Heart right ventricle (tissue), 16 donors: ENCODE results near the gene SPIN3. TPM values are rescaled to one million over a fixed set of nuclear protein-coding genes. Genes with fewer than 3 reads are reported as not detected.

Source experiments
- ATAC-seq, 8 donors: fragments of 200-7000 bp; cut with Tn5 transposase; one replicate each; pipeline ENCODE4 v1.9.1; 2020; ENCODE audit warnings: mild to moderate bottlenecking in 8 of 8, moderate library complexity in 8 of 8, moderate number of reproducible peaks in 1 of 8
- DNase-seq, 2 donors: peaks; one replicate each; pipeline ENCODE4 v3.0.0-alpha.2; 2020
- H3K27ac ChIP-seq, 10 donors: fragments of 200-600 bp; sonication (generic) in 2 of 10; one replicate each; pipeline versions ENCODE4 v1.5.0 to v1.8.0; 2020 to 2022; ENCODE audit warnings: mild to moderate bottlenecking in 3 of 10
- H3K27me3 ChIP-seq, 7 donors: fragments of 200-600 bp; one replicate each; pipeline ENCODE4 v1.8.0; 2021 to 2022; ENCODE audit warnings: mild to moderate bottlenecking in 2 of 7
- H3K36me3 ChIP-seq, 9 donors: fragments of 200-600 bp; sonication (generic) in 1 of 9; one replicate each; pipeline versions ENCODE4 v1.5.0 to v1.8.0; 2020 to 2022; ENCODE audit warnings: mild to moderate bottlenecking in 2 of 9
- H3K4me1 ChIP-seq, 9 donors: fragments of 200-600 bp; sonication (generic) in 1 of 9; one replicate each; pipeline versions ENCODE4 v1.5.0 to v1.8.0; 2020 to 2022; ENCODE audit warnings: mild to moderate bottlenecking in 4 of 9
- H3K4me3 ChIP-seq, 10 donors: fragments of 200-600 bp; sonication (generic) in 2 of 10; one replicate each; pipeline versions ENCODE4 v1.5.0 to v1.8.0; 2020 to 2022; ENCODE audit warnings: mild to moderate bottlenecking in 7 of 10, moderate library complexity in 2 of 10
- H3K9me3 ChIP-seq, 11 donors: fragments of 200-600 bp in 10 of 11; sonication (generic) in 2 of 11; one replicate each; pipeline versions ENCODE4 v1.5.0 to v1.8.0; 2013 to 2022; ENCODE audit warnings: mild to moderate bottlenecking in 2 of 11, control low read depth in 1 of 11, moderate library complexity in 1 of 11
- CTCF ChIP-seq, 9 donors: fragments of 200-600 bp; sonication (generic) in 2 of 9; IDR thresholded peaks; one replicate each; pipeline versions ENCODE4 v1.5.0 to v1.8.0; 2021 to 2022; ENCODE audit warnings: antibody characterized with exemption in 9 of 9, mild to moderate bottlenecking in 5 of 9, moderate library complexity in 1 of 9
- WGBS, 2 donors: extraction: QIAGEN DNeasy Blood & Tissue Kit; methylation state at CpG; one replicate each; pipeline ENCODE4 v1.1.7; 2013; ENCODE audit warnings: inconsistent platforms in 1 of 2; 5-methylcytosine and 5-hydroxymethylcytosine counted together
- intact Hi-C, 10 donors: fragments of 100-400 bp; cut with DNase I; formaldehyde crosslinking; loops; one replicate each; pipeline versions ENCODE4 v1.11.1 to v1.14.2; 2022
- polyA plus RNA-seq, 2 donors: library from polyadenylated mRNA; stranded (reverse); fragments of 200-250 nt; gene quantifications; one replicate each; pipeline ENCODE4 v1.2.3, GENCODE V29; 2013
- total RNA-seq, 10 donors: library from RNA; stranded (reverse); fragmentation: NEBNext Ultra II Directional in 3 of 10; extraction: Animal tissue kit (Norgen Biotek cat#: 25700) in 3 of 10; gene quantifications; one replicate each; pipeline versions ENCODE4 v1.2.1 to v1.2.4, GENCODE V29; 2021 to 2023
- donor health status: Arrhythmogenic right ventricular cardiomyopathy.
- donor health status: ischemic (EF 13 %, LVEDD 7.1; RV severe dilation, severe dysfunction).
- donor health status: healthy with polysubstance abuse.
- donor health status: DM: no; HTN: yes; CAD: no.
- donor health status: DM: no; HTN: no; CAD: no.
- donor health status: ischemic (EF 25% LVEDD 6.9; RV normal size, moderate dysfunction).
- donor health status: ischemic (EF 25% LVEDD 5.7; RV mildly dilated, moderate dysfunction).
- donor health status: healthy.
- donor health status: DM: yes; HTN: yes; CAD: no.
- donor health status: Ischemic cardiomyopathy.
- donor health status: ischemic (EF 35%, LVEDD 5.7; RV mildly dilated, moderate dysfunction).
- donor health status: nonischemic (EF 11% LVEDD 7.7; RV severe dilation, severe dysfunction).
- donor health status: DM: yes; HTN: yes; CAD: no.
- donor health status: PGD.
- donor health status: ischemic (EF 29% LVEDD 5.4; RV normal size, mild dysfunction).
- donor health status: nonischemic (EF 23%, LVEDD 6.1; RV moderate dilation, normal function).

Gene SPIN3
- total and polyA plus RNA-seq, 12 donors = 2.1 to 4.9 (median 3.5) TPM

GRCh38 chrX:56987741-56988140 is 7.6 kb downstream of the SPIN3 start:
- DNase-seq (no peak), ATAC-seq (no peak)
- 95 to 97% methylated on average over 1 of the region's 1 CpG for WGBS, 2 donors
- intact Hi-C loops = loop anchor here in 1 of 10 donors (10.0 kb wide), 1 partner anchor 223 kb away; no protein-coding TSS in a partner anchor
- TF ChIP-seq CTCF (IDR thresholded peaks at IDR 0.05) = no peak
- H3K9me3 ChIP-seq = no peaks in the 10 kb centered on the region
- H3K27me3 ChIP-seq = peaks cover 0 to 52% (median 0%) of the 10 kb centered on the region in 7 donors
- H3K4me1 ChIP-seq = no peaks in the 10 kb centered on the region
- H3K36me3 ChIP-seq = peaks cover 0 to 52% (median 0%) of the 10 kb centered on the region in 9 donors
- H3K27ac ChIP-seq = no peak overlapping the region
- H3K4me3 ChIP-seq = no peak overlapping the region

GRCh38 chrX:56986138-56986537 is 9.2 kb downstream of the SPIN3 start:
- TF ChIP-seq CTCF (IDR thresholded peaks at IDR 0.05) = no peak
- intact Hi-C loops = loop anchor here in 1 of 10 donors (10.0 kb wide), 1 partner anchor 221 kb away; no protein-coding TSS in a partner anchor
- DNase-seq (no peak), ATAC-seq (no peak)
- no peaks in the 10 kb centered on the region for H3K4me1 ChIP-seq
- no peak overlapping the region for H3K27ac ChIP-seq
- no peak overlapping the region for H3K4me3 ChIP-seq
- peaks cover 0 to 54% (median 0%) of the 10 kb centered on the region in 9 donors for H3K36me3 ChIP-seq
- peaks cover 0 to 63% (median 0%) of the 10 kb centered on the region in 7 donors for H3K27me3 ChIP-seq
- 94 to 97% methylated on average over 1 of the region's 1 CpG for WGBS, 2 donors
- no peaks in the 10 kb centered on the region for H3K9me3 ChIP-seq

- intact Hi-C loops = loop anchor here in 3 of 10 donors (2.0 to 10.0 kb wide), 3 partner anchors 173 to 213 kb away; no protein-coding TSS in a partner anchor
- H3K9me3 ChIP-seq = no peaks in the 10 kb centered on the region
- DNase-seq (peak in 1 of 2 donors; percentile 5), ATAC-seq (peak in 4 of 8 donors; percentile 38 to 63 (median 54))
- peak; percentile 28 to 71 (median 60) for TF ChIP-seq CTCF (IDR thresholded peaks at IDR 0.05)
- peaks cover 0 to 53% (median 5%) of the 10 kb centered on the region in 9 donors for H3K36me3 ChIP-seq
- no peak overlapping the region for H3K4me3 ChIP-seq
- no peak overlapping the region for H3K27ac ChIP-seq
- WGBS, 2 donors = 50 to 55% methylated on average over 1 of the region's 1 CpG
- H3K27me3 ChIP-seq = peaks cover 0 to 48% (median 0%) of the 10 kb centered on the region in 7 donors
- no peaks in the 10 kb centered on the region for H3K4me1 ChIP-seq
These were observed 17.2 kb downstream of the SPIN3 start for GRCh38 chrX:56978172-56978571.

- WGBS, 2 donors = 59 to 65% methylated on average over 2 of the region's 2 CpGs
These were observed 19.7 kb downstream of the SPIN3 start for GRCh38 chrX:56975611-56976010.

More at GRCh38 chrX:56975611-56976010, 19.7 kb downstream of the SPIN3 start:
- Histone ChIP-seq H3K27ac (no peak overlapping the region), H3K4me3 (no peak overlapping the region), H3K27me3 (peaks cover 0 to 28% (median 0%) of the 10 kb centered on the region in 7 donors), H3K9me3 (no peaks in the 10 kb centered on the region), H3K36me3 (peaks cover 0 to 36% (median 5%) of the 10 kb centered on the region in 9 donors), H3K4me1 (no peaks in the 10 kb centered on the region)
- no peak for DNase-seq
- TF ChIP-seq CTCF (IDR thresholded peaks at IDR 0.05) = peak in 1 of 9 donors; percentile 5
- no peak for ATAC-seq
- intact Hi-C loops = loop anchor here in 3 of 10 donors (5.0 to 10.0 kb wide), 2 partner anchors 173 to 211 kb away; no protein-coding TSS in a partner anchor
